Effector CD8-positive, alpha-beta T cell (primary cell): ENCODE measurements around the gene HUS1.
"Not testable (repeated sequence)": the region's sequence is repeated elsewhere in the genome, so short reads cannot be mapped to it uniquely, and the experiment has no call there.

ENCODE experiments used
- DNase-seq: peaks from one replicate; lab custom pipeline; 2025; lab: John Stamatoyannopoulos, UW
- total RNA-seq, 4 experiments: gene quantifications; one replicate each; lab custom pipeline; 2026; lab: John Stamatoyannopoulos, UW

The HUS1 gene
- total RNA-seq = 30.7 to 41.3 (median 37.6) reads per million in 4 experiments

GRCh38 chr7:47979145-47979831, at the start of gene HUS1:
HUS1 (minus strand) TSS chr7:47979615; CDS start chr7:47979519, 96 bp downstream.
- DNase-seq = peak; percentile 80

DNA sequence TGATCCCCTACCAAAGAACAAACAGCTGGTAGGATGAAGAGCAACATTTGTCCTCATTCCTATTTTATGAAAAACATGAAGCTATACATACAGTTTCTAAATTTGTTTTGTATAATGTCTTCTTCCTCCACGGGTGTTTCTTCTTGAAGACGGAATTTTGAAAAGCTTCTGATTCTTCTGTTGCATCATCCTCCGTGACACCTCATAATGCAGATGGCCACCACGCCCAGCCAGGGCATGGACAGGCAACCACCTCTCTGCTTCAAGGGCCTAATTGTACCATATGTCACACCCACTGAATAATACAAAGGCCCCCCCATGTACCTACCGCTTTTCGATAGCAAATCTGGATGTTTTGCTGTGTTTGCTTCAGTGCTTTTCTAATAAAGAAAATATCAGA, 49.5 kb upstream of the HUS1 start, which contains the start of gene SUN3:
SUN3 (minus strand) TSS at position 170 of the 400 bp plus-strand sequence; CDS start at position 1, 169 bp downstream.
- DNase-seq = no peak

GRCh38 chr7:48025624-48026023, 46.2 kb upstream of the HUS1 start:
- DNase-seq = no peak

DNA sequence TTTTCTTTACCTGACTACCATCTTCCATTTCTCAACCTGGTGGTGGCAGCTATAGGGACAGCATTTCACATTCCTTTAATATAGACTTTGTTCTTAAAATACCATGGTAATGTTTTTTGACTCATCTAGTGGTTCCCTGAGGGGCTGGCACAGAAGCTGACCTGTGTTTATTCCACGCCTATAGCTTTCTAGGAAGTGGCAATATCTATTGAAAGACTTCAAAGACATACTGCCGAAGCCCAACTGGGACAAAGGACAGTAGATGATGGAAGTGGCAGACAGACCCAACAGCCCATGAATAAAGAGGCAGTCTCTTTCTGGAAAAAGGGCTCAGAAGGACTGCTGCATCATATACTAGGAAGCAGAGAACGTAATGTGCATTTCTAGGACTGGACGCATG, 38.3 kb upstream of the HUS1 start:
- no peak for DNase-seq

DNA sequence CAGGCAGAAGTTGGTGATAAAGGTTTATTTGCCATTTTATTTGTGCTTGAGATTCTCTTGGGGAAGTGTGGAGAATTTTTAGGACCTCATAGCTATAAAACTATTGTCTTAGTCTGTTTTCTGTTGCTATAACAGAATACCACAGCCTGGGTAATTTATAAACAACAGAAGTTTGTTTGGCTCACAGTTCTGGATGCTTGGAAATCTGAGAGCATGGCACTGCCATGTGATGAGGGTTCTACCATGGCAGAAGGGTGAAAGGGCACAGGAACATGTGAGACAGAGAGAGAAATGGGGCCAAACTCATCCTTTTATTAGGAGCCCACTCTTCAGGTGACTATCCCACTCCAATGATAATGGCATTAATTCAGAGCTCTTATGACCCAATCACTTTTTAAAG, 37.2 kb upstream of the HUS1 start:
- no peak for DNase-seq

DNA sequence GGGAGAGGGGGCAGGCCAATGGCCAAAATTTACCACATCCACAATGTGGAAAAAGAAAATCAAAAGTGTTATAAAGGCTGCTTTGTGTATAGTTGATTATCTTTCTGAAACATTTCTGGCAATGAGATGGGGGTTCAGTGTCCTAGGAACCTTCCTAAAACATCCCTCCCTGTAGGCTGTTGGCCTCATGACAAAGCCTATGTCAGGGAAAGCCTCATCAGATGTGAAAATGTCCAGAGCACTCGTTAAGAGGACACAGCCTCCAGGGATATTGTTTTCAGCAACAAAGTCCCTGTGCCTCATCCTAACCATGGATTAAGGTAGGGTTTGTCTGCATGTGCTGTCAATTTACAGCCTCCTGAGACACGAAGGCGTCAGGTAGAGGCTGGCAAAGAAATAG, 32.5 kb upstream of the HUS1 start:
- no peak for DNase-seq

GRCh38 chr7:48011323-48011722, 31.9 kb upstream of the HUS1 start:
- DNase-seq = no peak

- no peak for DNase-seq
Observed at GRCh38 chr7:48009954-48010353, 30.5 kb upstream of the HUS1 start.

- DNase-seq = no peak
Observed at GRCh38 chr7:48009257-48009656, 29.8 kb upstream of the HUS1 start.

GRCh38 chr7:48006866-48007265, 27.5 kb upstream of the HUS1 start:
- no peak for DNase-seq

GRCh38 chr7:48004638-48005037, 25.2 kb upstream of the HUS1 start:
- no peak for DNase-seq

DNA sequence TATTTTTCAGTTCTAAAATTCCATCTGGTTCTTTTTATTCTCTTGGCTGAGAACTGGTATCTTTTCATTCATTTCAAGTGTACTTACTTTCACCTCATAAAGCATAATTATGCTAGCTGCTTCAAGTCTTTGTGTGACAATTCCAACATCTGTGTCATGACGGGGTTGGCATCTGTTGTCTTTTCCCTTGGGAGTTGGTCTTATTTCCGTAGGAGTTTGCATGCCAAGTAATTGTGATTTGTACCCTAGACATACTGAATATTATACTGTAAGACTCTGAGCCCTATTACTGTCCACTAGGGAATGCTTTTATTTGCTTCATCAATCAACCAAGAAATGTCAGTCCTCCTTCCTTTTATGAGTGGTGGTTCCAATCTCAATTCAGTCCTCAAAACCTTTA, 24.6 kb upstream of the HUS1 start:
- no peak for DNase-seq

- not testable (repeated sequence) for DNase-seq
Observed at GRCh38 chr7:48000164-48000563, 20.7 kb upstream of the HUS1 start.

DNA sequence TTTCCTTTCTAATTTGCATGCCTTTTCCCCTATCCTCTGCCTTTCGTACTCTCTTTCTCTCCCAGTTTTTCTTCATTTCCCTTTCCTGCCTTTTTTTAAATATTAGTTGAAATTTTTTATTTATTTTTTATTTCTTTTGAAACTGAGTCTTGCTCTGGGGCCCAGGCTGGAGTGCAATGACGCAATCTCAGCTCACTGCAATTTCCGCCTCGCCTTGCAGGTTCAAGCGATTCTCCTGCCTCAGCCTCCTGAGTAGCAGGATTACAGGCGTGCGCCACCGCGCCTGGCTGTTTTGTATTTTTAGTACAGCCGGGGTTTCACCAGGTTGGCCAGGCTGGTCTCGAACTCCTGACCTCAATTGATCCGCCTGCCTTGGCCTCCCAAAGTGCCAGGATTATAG, 20.0 kb upstream of the HUS1 start:
- no peak for DNase-seq

DNA sequence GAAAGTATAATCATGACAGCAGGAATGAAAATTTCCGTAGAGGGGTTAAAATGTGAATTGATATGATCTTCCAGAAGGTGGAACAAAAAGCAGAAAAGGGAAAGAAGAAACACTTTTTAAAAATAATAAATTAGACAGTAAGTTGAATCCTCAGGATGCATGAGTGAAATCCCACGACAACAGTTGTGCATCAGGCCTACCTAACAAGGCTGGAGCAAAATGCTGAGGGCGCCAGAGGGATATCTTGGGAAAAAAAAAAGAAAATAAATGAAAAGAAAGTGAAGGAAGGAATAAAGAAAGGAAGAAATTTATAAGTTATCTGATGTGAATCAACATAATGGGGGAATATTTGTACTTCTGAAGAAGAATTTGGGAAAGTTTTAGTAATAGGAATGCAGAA, 13.0 kb upstream of the HUS1 start:
- DNase-seq = no peak

DNA sequence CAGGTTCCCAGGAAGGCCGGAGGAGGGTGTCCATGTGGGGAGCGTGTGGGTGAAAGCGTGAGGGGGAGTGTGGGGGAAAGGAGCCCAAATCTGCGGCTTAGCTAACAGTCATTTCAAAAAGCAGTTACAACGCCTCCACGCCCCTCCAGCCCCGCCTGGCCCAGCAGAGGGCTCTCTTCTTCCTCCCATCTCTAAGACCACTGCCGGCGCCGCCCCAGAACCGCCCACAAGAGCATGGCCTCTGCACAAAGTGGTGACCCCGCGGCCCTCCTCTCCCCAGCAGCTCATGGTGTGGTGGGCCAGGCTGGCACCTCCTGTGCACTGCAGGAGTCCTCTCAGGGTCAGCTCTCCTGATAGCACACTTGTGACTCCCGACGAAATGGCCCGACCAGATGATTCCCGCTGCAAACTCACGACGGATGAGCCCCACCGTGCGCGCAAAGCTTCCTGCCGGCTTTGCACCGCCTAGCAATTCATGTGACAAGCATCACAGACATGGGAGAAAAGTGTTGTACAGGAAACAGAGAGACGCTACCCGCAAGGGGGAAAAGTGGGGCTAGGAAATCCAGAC, 12.4 kb upstream of the HUS1 start:
- peak; percentile 60 for DNase-seq

DNA sequence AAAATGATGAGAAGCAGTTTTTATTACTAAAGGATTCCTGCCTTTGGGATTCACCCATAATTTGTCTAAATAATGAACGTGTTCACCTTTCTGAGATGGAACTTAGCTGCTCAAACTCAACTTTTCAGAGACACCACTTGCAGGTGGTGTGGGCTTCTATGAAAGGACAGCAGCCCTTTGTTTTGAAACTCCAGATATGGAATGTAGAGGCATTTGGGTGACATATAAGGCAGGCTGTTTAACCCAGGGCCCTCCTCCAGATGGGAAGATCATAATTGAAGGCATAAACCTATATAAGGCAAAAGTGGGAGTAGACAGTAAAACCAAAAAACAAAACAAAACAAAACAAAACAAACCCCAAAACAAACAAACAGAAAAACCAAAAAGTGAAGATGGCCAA, 11.9 kb upstream of the HUS1 start:
- DNase-seq = no peak

DNA sequence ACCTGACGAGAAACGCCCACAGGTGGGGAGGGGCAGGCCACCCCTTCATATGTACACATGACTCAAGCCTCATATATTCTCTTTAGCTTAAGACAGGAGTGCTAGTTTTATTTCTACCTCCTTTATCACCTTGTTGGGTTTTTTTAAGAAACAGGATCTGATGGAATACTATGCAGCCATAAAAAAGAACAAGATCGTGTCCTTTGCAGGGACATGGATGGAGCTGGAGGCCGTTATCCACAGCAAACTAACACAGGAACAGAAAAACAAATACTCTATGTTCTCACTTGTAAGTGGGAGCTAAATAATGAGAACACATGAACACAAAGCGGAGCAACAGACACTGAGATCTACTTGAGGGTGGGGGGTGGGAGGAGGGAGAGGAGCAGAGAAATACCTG, 11.2 kb upstream of the HUS1 start:
- DNase-seq = no peak

GRCh38 chr7:47989607-47990400, 10.4 kb upstream of the HUS1 start:
- not testable (repeated sequence) for DNase-seq

- DNase-seq = no peak
Observed at GRCh38 chr7:47988496-47989386, 9.3 kb upstream of the HUS1 start.

DNA sequence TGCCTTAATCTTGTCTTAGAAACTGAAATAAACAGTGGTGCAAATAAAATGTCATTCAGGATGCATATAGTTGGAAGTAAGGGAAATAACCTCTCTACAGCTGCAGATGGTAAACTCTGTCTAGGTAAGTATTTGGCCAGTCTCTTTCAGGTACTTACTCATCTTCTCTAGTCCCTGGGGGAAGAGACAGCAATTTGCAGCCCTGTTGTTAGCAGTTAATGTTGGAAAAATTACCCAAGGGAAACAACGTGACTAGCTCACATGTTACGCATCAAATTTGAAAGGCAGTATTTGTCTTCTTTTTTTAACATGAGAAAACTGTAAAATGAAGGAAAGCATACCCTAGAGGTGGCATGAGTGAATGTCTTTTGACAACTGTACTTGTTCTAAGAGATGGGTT, 3.2 kb upstream of the HUS1 start:
- no peak for DNase-seq

DNA sequence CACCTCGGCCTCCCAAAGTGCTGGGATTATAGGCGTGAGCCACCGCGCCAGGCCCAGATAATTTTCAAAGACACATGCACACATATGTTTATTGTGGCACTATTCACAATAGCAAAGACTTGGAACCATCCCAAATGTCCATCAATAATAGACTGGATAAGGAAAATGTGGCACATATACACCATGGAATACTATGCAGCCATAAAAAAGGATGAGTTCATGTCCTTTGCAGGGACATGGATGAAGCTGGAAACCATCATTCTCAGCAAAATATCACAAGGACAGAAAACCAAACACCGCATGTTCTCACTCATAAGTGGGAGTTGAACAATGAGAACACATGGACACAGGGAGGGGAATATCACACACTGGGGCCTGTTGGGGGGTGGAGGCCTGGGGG, 1.2 kb upstream of the HUS1 start:
- not testable (repeated sequence) for DNase-seq
